Neural cell (in vitro differentiated cells): Measurements from ENCODE around the gene LZTR1.

ENCODE experiments used
- EZH2 ChIP-seq: fragments of 200-600, 300-800 bp; shearing (Covaris generic), sonication (generic); IDR thresholded peaks from 2 replicates; pipeline ENCODE4 v1.6.1; 2014; ENCODE audit warnings: antibody characterized with exemption, low read length, borderline replicate concordance, mild to moderate bottlenecking; ENCODE audit not compliant: insufficient read depth, poor library complexity, severe bottlenecking
- MXI1 ChIP-seq: fragments of 450-650 bp; conservative IDR thresholded peaks from 2 replicates; pipeline ENCODE4 v1.6.1; 2014; ENCODE audit warnings: antibody characterized with exemption, mild to moderate bottlenecking; ENCODE audit not compliant: poor library complexity, severe bottlenecking
- POLR2AphosphoS5 ChIP-seq: IDR thresholded peaks from 2 replicates; pipeline ENCODE4 v1.6.1; 2012
- TF ChIP-seq, protein P1 (sequence below): fragments of 450-650 bp; IDR thresholded peaks from 2 replicates; pipeline ENCODE4 v1.5.1; 2014; ENCODE audit warnings: antibody characterized with exemption, mild to moderate bottlenecking, moderate library complexity; ENCODE audit not compliant: poor library complexity, severe bottlenecking

DNA sequence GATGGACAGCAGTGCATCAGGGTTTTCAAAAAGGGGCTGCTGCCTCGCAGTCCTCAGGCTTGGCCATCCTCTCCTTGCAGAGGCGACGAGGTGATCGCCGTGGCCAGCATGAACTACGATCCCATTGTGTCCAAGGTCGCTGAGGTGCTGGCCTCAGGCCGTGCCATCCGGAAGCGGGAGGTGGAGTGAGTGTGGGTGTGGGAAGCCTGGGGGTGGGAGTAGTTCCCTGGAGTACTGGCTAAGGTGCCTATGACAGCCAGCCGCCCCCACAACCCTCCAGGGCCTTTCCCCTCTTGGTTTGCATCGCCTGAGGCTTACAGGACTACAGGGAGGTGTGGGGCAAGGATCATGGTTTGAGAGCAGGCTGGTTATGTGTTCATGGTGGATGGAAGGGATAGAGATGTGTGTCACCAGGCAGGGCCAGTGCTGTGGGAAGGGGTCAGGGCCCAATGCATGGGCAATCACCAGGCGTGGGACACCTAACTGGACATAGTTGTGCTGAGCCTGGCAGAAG, 2.1 kb upstream of the LZTR1 start:
- TF ChIP-seq, protein P1, sequence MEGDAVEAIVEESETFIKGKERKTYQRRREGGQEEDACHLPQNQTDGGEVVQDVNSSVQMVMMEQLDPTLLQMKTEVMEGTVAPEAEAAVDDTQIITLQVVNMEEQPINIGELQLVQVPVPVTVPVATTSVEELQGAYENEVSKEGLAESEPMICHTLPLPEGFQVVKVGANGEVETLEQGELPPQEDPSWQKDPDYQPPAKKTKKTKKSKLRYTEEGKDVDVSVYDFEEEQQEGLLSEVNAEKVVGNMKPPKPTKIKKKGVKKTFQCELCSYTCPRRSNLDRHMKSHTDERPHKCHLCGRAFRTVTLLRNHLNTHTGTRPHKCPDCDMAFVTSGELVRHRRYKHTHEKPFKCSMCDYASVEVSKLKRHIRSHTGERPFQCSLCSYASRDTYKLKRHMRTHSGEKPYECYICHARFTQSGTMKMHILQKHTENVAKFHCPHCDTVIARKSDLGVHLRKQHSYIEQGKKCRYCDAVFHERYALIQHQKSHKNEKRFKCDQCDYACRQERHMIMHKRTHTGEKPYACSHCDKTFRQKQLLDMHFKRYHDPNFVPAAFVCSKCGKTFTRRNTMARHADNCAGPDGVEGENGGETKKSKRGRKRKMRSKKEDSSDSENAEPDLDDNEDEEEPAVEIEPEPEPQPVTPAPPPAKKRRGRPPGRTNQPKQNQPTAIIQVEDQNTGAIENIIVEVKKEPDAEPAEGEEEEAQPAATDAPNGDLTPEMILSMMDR: no peak
- TF ChIP-seq MXI1 (no peak), POLR2AphosphoS5 (no peak), EZH2 (no peak)
